GM10266 (cell line): ENCODE measurements around the gene MRPS18A.

Experiments
- DNase-seq: peaks from one replicate; pipeline ENCODE4 v3.0.0; 2012; ENCODE audit errors: extremely low spot score
- CTCF ChIP-seq: IDR thresholded peaks from 2 replicates; pipeline ENCODE4 v1.5.1; 2012; ENCODE audit warnings: mild to moderate bottlenecking, low read depth; ENCODE audit not compliant: control insufficient read depth, insufficient read depth; ENCODE audit errors: missing control alignments

The MRPS18A gene

GRCh38 chr6:43676962-43677606 lies 10.5 kb downstream of the MRPS18A start:
- no peak for DNase-seq
- TF ChIP-seq CTCF, result no peak

- DNase-seq, result no peak
- no peak for TF ChIP-seq CTCF
These were observed 12.7 kb downstream of the MRPS18A start for GRCh38 chr6:43674921-43675320.

GRCh38 chr6:43674291-43674690 lies 13.3 kb downstream of the MRPS18A start:
- no peak for DNase-seq
- TF ChIP-seq CTCF, result no peak

- TF ChIP-seq CTCF, result no peak
- no peak for DNase-seq
These were observed 14.0 kb downstream of the MRPS18A start for GRCh38 chr6:43673444-43674084.

GRCh38 chr6:43671801-43672690 lies 15.5 kb downstream of the MRPS18A start:
- no peak for DNase-seq
- TF ChIP-seq CTCF, result no peak

GRCh38 chr6:43671011-43671800 lies 16.4 kb downstream of the MRPS18A start:
- TF ChIP-seq CTCF, result no peak
- no peak for DNase-seq
